ENCODE measurements around the gene IGFN1.

DNA sequence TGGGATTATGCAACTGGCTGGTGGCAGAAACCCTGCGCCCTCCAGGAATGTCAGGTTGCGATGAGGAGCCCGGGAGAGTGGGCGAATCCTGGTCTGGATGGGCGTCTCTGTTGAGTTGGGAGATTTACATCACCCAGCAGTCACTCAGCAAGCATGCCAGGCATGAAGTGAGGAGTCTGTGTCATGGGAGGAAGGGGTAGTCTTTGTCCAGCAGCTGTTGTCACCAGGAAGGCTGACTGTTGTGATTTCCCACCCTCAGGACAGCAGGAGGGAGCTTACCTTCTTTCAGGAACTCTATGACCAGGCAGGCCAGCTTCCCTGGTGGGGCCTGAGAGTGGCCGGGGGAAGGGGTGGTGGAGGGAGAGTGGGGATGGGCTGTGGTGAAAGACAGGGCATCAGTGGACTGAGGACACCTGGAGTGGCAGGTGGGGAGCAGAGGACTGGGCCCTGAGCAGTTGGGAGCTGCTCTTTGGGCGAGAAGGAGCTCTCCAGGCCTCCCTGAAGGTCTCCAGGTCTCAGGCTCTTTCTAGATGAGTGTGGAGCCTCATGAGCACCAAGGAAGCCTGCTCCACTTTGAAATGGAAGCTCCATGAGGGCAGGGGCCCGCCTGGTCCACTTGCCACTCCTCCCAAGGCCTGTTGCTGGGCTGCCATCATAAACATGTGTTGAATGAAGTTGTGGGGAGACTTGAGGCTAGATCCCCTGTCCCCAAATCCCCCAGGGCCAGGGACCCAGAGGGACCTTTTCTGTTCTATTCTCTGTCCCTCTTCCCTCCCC, 71.3 kb downstream of the IGFN1 start:
- TF ChIP-seq, protein P1, sequence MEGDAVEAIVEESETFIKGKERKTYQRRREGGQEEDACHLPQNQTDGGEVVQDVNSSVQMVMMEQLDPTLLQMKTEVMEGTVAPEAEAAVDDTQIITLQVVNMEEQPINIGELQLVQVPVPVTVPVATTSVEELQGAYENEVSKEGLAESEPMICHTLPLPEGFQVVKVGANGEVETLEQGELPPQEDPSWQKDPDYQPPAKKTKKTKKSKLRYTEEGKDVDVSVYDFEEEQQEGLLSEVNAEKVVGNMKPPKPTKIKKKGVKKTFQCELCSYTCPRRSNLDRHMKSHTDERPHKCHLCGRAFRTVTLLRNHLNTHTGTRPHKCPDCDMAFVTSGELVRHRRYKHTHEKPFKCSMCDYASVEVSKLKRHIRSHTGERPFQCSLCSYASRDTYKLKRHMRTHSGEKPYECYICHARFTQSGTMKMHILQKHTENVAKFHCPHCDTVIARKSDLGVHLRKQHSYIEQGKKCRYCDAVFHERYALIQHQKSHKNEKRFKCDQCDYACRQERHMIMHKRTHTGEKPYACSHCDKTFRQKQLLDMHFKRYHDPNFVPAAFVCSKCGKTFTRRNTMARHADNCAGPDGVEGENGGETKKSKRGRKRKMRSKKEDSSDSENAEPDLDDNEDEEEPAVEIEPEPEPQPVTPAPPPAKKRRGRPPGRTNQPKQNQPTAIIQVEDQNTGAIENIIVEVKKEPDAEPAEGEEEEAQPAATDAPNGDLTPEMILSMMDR (conservative IDR thresholded peaks at IDR 0.05) = no peak
- TF ChIP-seq EZH2 (IDR thresholded peaks at IDR 0.05; ENCODE audit: low read depth) = no peak
